ENCODE results near the gene CYB5R4.

DNA sequence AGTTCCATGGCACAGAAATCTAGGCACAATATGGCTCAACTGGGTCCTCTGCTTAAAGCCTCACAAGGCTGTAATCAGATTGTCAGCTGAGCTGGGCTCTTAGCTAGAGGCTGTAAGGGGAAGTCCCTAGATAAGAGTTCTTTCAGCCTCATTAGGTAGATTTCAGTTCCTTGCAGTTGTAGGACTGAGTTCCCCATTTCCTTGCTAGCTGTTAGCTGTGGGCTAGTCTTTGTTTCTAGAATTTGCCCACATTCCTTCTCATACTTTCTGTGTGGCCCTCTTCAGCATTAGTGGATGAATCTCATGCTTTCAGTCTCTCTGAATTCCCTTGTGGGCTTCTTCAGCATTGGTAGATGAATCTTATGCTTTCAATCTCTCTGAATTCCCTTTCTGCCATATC is 103.1 kb downstream of the CYB5R4 start:
- TF ChIP-seq, protein P1, sequence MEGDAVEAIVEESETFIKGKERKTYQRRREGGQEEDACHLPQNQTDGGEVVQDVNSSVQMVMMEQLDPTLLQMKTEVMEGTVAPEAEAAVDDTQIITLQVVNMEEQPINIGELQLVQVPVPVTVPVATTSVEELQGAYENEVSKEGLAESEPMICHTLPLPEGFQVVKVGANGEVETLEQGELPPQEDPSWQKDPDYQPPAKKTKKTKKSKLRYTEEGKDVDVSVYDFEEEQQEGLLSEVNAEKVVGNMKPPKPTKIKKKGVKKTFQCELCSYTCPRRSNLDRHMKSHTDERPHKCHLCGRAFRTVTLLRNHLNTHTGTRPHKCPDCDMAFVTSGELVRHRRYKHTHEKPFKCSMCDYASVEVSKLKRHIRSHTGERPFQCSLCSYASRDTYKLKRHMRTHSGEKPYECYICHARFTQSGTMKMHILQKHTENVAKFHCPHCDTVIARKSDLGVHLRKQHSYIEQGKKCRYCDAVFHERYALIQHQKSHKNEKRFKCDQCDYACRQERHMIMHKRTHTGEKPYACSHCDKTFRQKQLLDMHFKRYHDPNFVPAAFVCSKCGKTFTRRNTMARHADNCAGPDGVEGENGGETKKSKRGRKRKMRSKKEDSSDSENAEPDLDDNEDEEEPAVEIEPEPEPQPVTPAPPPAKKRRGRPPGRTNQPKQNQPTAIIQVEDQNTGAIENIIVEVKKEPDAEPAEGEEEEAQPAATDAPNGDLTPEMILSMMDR (IDR thresholded peaks at IDR 0.05), result no peak
- TF ChIP-seq POLR2A (IDR thresholded peaks at IDR 0.05) (no peak), EP300 (IDR thresholded peaks at IDR 0.05) (no peak)
